GM23338 (cell line): ENCODE data around the gene CHI3L1. TPM values are rescaled to one million over a fixed set of nuclear protein-coding genes. Genes with fewer than 3 reads are reported as not detected.

ENCODE experiments used
- ATAC-seq: fragments of 200-7000 bp; cut with Tn5 transposase; 3 replicates; pipeline ENCODE4 v1.9.1; 2020
- DNase-seq: peaks from one replicate; pipeline ENCODE4 v3.0.0-alpha.2; 2015; ENCODE audit warnings: low spot score
- H2AFZ ChIP-seq: fragments of 200-600 bp; sonication (generic); 2 replicates; pipeline ENCODE4 v1.8.0; 2016; ENCODE audit warnings: antibody characterized with exemption, mild to moderate bottlenecking, moderate library complexity
- H3F3A ChIP-seq: fragments of 200-600 bp; sonication (generic); replicated peaks from 2 replicates; pipeline ENCODE4 v1.8.0; 2017; ENCODE audit warnings: antibody characterized with exemption, mixed run types, low read depth
- H3K27ac ChIP-seq: fragments of 200-600 bp; sonication (generic); 2 replicates; pipeline ENCODE4 v1.6.1; 2016; ENCODE audit warnings: low read depth
- H3K27me3 ChIP-seq: fragments of 200-600 bp; sonication (generic); 2 replicates; pipeline ENCODE4 v1.8.0; 2016; ENCODE audit warnings: mild to moderate bottlenecking, mixed run types, moderate library complexity; ENCODE audit not compliant: insufficient read depth
- H3K36me3 ChIP-seq: fragments of 200-600 bp; sonication (generic); 2 replicates; pipeline ENCODE4 v1.8.0; 2016; ENCODE audit warnings: mild to moderate bottlenecking; ENCODE audit not compliant: insufficient read depth
- H3K4me1 ChIP-seq: fragments of 200-600 bp; sonication (generic); 2 replicates; pipeline ENCODE4 v1.8.0; 2016; ENCODE audit warnings: mild to moderate bottlenecking, moderate library complexity; ENCODE audit not compliant: insufficient read depth
- H3K4me2 ChIP-seq: fragments of 200-600 bp; sonication (generic); 2 replicates; pipeline ENCODE4 v1.7.1; 2017; ENCODE audit warnings: mixed run types
- H3K4me3 ChIP-seq: fragments of 200-600 bp; sonication (generic); 2 replicates; pipeline ENCODE4 v1.6.1; 2016; ENCODE audit warnings: mixed run types
- H3K79me2 ChIP-seq: fragments of 200-600 bp; sonication (generic); replicated peaks from 2 replicates; pipeline ENCODE4 v1.8.0; 2017; ENCODE audit warnings: mild to moderate bottlenecking; ENCODE audit not compliant: insufficient read depth
- H3K9me2 ChIP-seq: fragments of 200-600 bp; sonication (generic); 2 replicates; pipeline ENCODE4 v1.8.0; 2017; ENCODE audit not compliant: insufficient read depth
- H4K20me1 ChIP-seq: fragments of 200-600 bp; sonication (generic); replicated peaks from 2 replicates; pipeline ENCODE4 v1.8.0; 2017; ENCODE audit warnings: mild to moderate bottlenecking; ENCODE audit not compliant: insufficient read depth
- H3K27ac Mint-ChIP-seq: 2 replicates; pipeline ENCODE4 v1.8.0; 2020; ENCODE audit warnings: inconsistent platforms, mild to moderate bottlenecking, moderate library complexity, mixed read lengths
- H3K27me3 Mint-ChIP-seq: 3 replicates; pipeline ENCODE4 v1.8.0; 2022; ENCODE audit warnings: low read depth, mild to moderate bottlenecking, moderate library complexity, mixed read lengths, inconsistent platforms; ENCODE audit not compliant: insufficient read depth, poor library complexity
- H3K36me3 Mint-ChIP-seq: 3 replicates; pipeline ENCODE4 v1.8.0; 2021; ENCODE audit warnings: low read depth, mild to moderate bottlenecking, inconsistent platforms, moderate library complexity, mixed read lengths
- H3K4me1 Mint-ChIP-seq: 3 replicates; pipeline ENCODE4 v1.8.0; 2020; ENCODE audit warnings: mild to moderate bottlenecking, inconsistent platforms, mixed read lengths
- H3K4me3 Mint-ChIP-seq: 3 replicates; pipeline ENCODE4 v1.8.0; 2021; ENCODE audit warnings: moderate library complexity, mild to moderate bottlenecking, inconsistent platforms, mixed read lengths
- H3K9me3 Mint-ChIP-seq: 3 replicates; pipeline ENCODE4 v1.8.0; 2020; ENCODE audit warnings: moderate library complexity, mild to moderate bottlenecking, inconsistent platforms, mixed read lengths
- CTCF ChIP-seq, 2 experiments: fragments of 200-600 bp in 1 of 2; sonication (generic) in 1 of 2; conservative IDR thresholded peaks; 2 replicates each; pipeline versions ENCODE4 v1.5.1 to v1.6.1; 2016 to 2017; ENCODE audit warnings: antibody characterized with exemption in 2 of 2, low read depth in 2 of 2, mild to moderate bottlenecking in 2 of 2, moderate library complexity in 1 of 2
- EZH2phosphoT487 ChIP-seq: fragments of 200-600 bp; sonication (generic); IDR thresholded peaks from one replicate; pipeline ENCODE4 v1.8.1; 2018; ENCODE audit warnings: antibody characterized with exemption; ENCODE audit not compliant: unreplicated experiment
- POLR2AphosphoS5 ChIP-seq: IDR thresholded peaks from 2 replicates; pipeline ENCODE4 v1.6.1; 2016; ENCODE audit warnings: antibody characterized with exemption, low read depth
- REST ChIP-seq: IDR thresholded peaks from one replicate; pipeline ENCODE4 v1.6.1; 2018; ENCODE audit warnings: antibody characterized with exemption; ENCODE audit not compliant: unreplicated experiment
- STAT1 ChIP-seq: IDR thresholded peaks from one replicate; pipeline ENCODE4 v1.6.1; 2016; ENCODE audit warnings: antibody characterized with exemption; ENCODE audit not compliant: unreplicated experiment
- ZNF114 ChIP-seq: fragments of 250-450 bp; sonication (Bioruptor Pico); IDR thresholded peaks from 2 replicates; pipeline ENCODE4 v1.5.0; 2020; ENCODE audit warnings: mild to moderate bottlenecking, moderate library complexity
- polyA plus RNA-seq: library from polyadenylated mRNA; unstranded; fragments of >200 nt; fragmentation: Nextera tagmentation; extraction: Ambion mirVana; gene quantifications from 2 replicates; pipeline ENCODE4 v1.2.1, GENCODE V29; 2016
- total RNA-seq: library from RNA; depleted of rRNA; stranded (reverse); fragments of >200 nt; shearing (Covaris generic); gene quantifications from 2 replicates; pipeline ENCODE4 v1.2.3, GENCODE V29; 2014

CHI3L1 gene
- total and polyA plus RNA-seq, 2 experiments from 2014 or later, result 0.76 TPM; not detected in 1

GRCh38 chr1:203167913-203168200 is 18.6 kb downstream of the CHI3L1 start:
- H3K27ac ChIP-seq, result no peak overlapping the region
- H3K36me3 Mint-ChIP-seq, result no peaks in the 10 kb centered on the region; the same call in 2 of the 3 replicates
- no peaks in the 10 kb centered on the region for H3K27me3 ChIP-seq
- H3K4me1 Mint-ChIP-seq, result peaks cover 2% of the 10 kb centered on the region; the same call in 1 of the 3 replicates
- no peaks in the 10 kb centered on the region; the same call in 1 of the 2 replicates for H3K4me1 ChIP-seq
- no peaks in the 10 kb centered on the region for H3K36me3 ChIP-seq
- no peaks in the 10 kb centered on the region for H4K20me1 ChIP-seq
- TF ChIP-seq EZH2phosphoT487 (no peak), REST (no peak), CTCF (conservative IDR thresholded peaks at IDR 0.05; ENCODE audit: low read depth in 2 of 2) (no peak)
- H3F3A ChIP-seq, result no peaks in the 10 kb centered on the region
- H3K4me2 ChIP-seq, result no peak overlapping the region
- H2AFZ ChIP-seq, result no peak overlapping the region
- no peak overlapping the region for H3K4me3 Mint-ChIP-seq
- no peaks in the 10 kb centered on the region for H3K9me2 ChIP-seq
- no peaks in the 10 kb centered on the region for H3K9me3 Mint-ChIP-seq
- H3K4me3 ChIP-seq, result no peak overlapping the region
- H3K27me3 Mint-ChIP-seq, result peaks cover 10% of the 10 kb centered on the region
- no peak overlapping the region for H3K27ac Mint-ChIP-seq
- DNase-seq (no peak), ATAC-seq (no peak)
- no peaks in the 10 kb centered on the region for H3K79me2 ChIP-seq

GRCh38 chr1:203167026-203167912 is 19.2 kb downstream of the CHI3L1 start:
- Histone ChIP-seq H3K27ac (no peak overlapping the region), H4K20me1 (no peaks in the 10 kb centered on the region), H3K4me3 (no peak overlapping the region), H3K27me3 (no peaks in the 10 kb centered on the region), H3K36me3 (no peaks in the 10 kb centered on the region), H3K9me2 (no peaks in the 10 kb centered on the region), H3K79me2 (no peaks in the 10 kb centered on the region), H3K4me2 (no peak overlapping the region), H3F3A (no peaks in the 10 kb centered on the region), H3K4me1 (no peaks in the 10 kb centered on the region), H2AFZ (no peak overlapping the region)
- Mint-ChIP-seq H3K9me3 (no peaks in the 10 kb centered on the region), H3K36me3 (no peaks in the 10 kb centered on the region; the same call in 2 of the 3 replicates), H3K4me1 (peaks cover 2% of the 10 kb centered on the region; the same call in 1 of the 3 replicates), H3K27me3 (peaks cover 10% of the 10 kb centered on the region), H3K27ac (no peak overlapping the region), H3K4me3 (no peak overlapping the region)
- DNase-seq (peak; percentile 30), ATAC-seq (no peak)
- no peak for TF ChIP-seq POLR2AphosphoS5
- no peak for TF ChIP-seq STAT1
- no peak for TF ChIP-seq ZNF114 (CRISPR knock-in tag)
- no peak for TF ChIP-seq EZH2phosphoT487
- TF ChIP-seq REST, result no peak
